ENCODE results near the gene VEGFB. TPM values are rescaled to one million over a fixed set of nuclear protein-coding genes. Genes with fewer than 3 reads are reported as not detected.

VEGFB gene
- total and polyA plus RNA-seq, 2 of the 4 experiments (the other 2 are of a cell fraction) = 3.0 to 25.1 TPM

GRCh38 chr11:64229744-64230170 is 4.6 kb upstream of the VEGFB start (continued):
- TF ChIP-seq MAZ (IDR thresholded peaks at IDR 0.05; ENCODE audit: borderline replicate concordance, low read depth, low read length) = no peak

- H3K79me1 ChIP-seq (ENCODE audit: low read depth in 1 of 2, low read length in 2 of 2) = peaks cover 24 to 77% of the 10 kb centered on the region in 2 experiments
- peak within 1 kb of the TSS; percentile 88 to 93 for H4K8ac ChIP-seq (ENCODE audit: low read depth in 2 of 2, low read length in 2 of 2)
- DNase-seq (peak; percentile 81), ATAC-seq (ENCODE audit: low read depth) (peak; percentile 56)
- peak within 1 kb of the TSS; percentile 74 for H3K9ac ChIP-seq (ENCODE audit: low read depth, low read length)
- dilution Hi-C loops (cut with HindIII; ENCODE audit: low sequenced_read_pairs, unreplicated experiment) (no loop called here), in situ Hi-C loops (cut with MboI; ENCODE audit: low sequenced_read_pairs) (no loop called here), intact Hi-C loops (cut with micrococcal nuclease) (loop anchor here (1.0 kb wide), 2 partner anchors 39 to 74 kb away; no protein-coding TSS in a partner anchor)
- H3K4ac ChIP-seq (ENCODE audit: low read depth, low read length) = peak within 1 kb of the TSS; percentile 97
- H3K56ac ChIP-seq (ENCODE audit: extremely low read depth, insufficient read depth, low read length) = no peak within 1 kb of the TSS
- no peaks in the 10 kb centered on the region; the same call in 1 of the 2 replicates for H4K20me1 ChIP-seq (ENCODE audit: insufficient read depth, low read length)
- peak within 1 kb of the TSS; percentile 74 for H2AK5ac ChIP-seq (ENCODE audit: low read depth, low read length)
- peaks cover 12% of the 10 kb centered on the region for H3K9me1 ChIP-seq (ENCODE audit: insufficient read depth, low read length)
- no peak within 1 kb of the TSS for H2BK120ac ChIP-seq (ENCODE audit: low read depth, low read length)
- peak within 1 kb of the TSS; percentile 99 for H3K14ac ChIP-seq (replicated peaks; ENCODE audit: low read depth, low read length)
- H3K27ac ChIP-seq (ENCODE audit: insufficient read depth, low read length) = peak within 1 kb of the TSS; percentile 51
- peak within 1 kb of the TSS; percentile 83 for H3K4me3 ChIP-seq (ENCODE audit: insufficient read depth, low read depth, low read length)
- ChIA-PET POLR2A (ENCODE audit: unreplicated experiment) (no interaction called here), CTCF (interaction anchor here (0.6 kb wide), 1 partner anchor 1406 kb away, joined by 3 read pairs; no protein-coding TSS in a partner anchor)
- H2AFZ ChIP-seq (replicated peaks; ENCODE audit: low read length, poor library complexity) = peak within 1 kb of the TSS; percentile 98
- H3K27me3 ChIP-seq (ENCODE audit: control insufficient read depth, insufficient read depth, low read length) = no peaks in the 10 kb centered on the region
- peak within 1 kb of the TSS; percentile 62 for H2BK5ac ChIP-seq (ENCODE audit: low read depth, low read length, poor library complexity, severe bottlenecking)
- no peak within 1 kb of the TSS; the same call in 1 of the 2 replicates for H3K18ac ChIP-seq (ENCODE audit: low read depth, low read length)
- H3K9me3 ChIP-seq (ENCODE audit: control insufficient read depth, insufficient read depth, low read length) = no peaks in the 10 kb centered on the region
- peak within 1 kb of the TSS; percentile 78 for H4K5ac ChIP-seq (ENCODE audit: low read depth, low read length)
- TF ChIP-seq NFE2L2 (IDR thresholded peaks at IDR 0.05; ENCODE audit: low read depth, low read length) = no peak
- no peak for TF ChIP-seq FOS (IDR thresholded peaks at IDR 0.05; ENCODE audit: low read depth, low read length)
- peak; percentile 68; the same call in 1 of the 2 replicates for TF ChIP-seq MAZ (IDR thresholded peaks at IDR 0.05; ENCODE audit: borderline replicate concordance, low read depth, low read length)
- TF ChIP-seq RCOR1 (IDR thresholded peaks at IDR 0.05; ENCODE audit: insufficient replicate concordance, low read length) = no peak
- TF ChIP-seq USF2 (IDR thresholded peaks at IDR 0.05; ENCODE audit: low read depth, low read length) = no peak
- 0 out of 2 replicates have a peak, but pooled peaks have one; percentile 32 for TF ChIP-seq MXI1 (IDR thresholded peaks at IDR 0.05; ENCODE audit: borderline replicate concordance, low read depth, low read length)
- peak within 1 kb of the TSS; percentile 84 for H3K4me2 ChIP-seq (ENCODE audit: low read depth, low read length)
- H2BK15ac ChIP-seq (ENCODE audit: low read depth, low read length) = no peak within 1 kb of the TSS; the same call in 2 of the 3 replicates
- no peaks in the 10 kb centered on the region for H3K36me3 ChIP-seq (ENCODE audit: control insufficient read depth, insufficient read depth, low read length)
- H4K91ac ChIP-seq (ENCODE audit: insufficient read depth, low read depth, low read length) = peak within 1 kb of the TSS; percentile 79
- no TSS peak for BruUV-seq (replicated peaks)
- H3K23ac ChIP-seq (ENCODE audit: low read depth, low read length) = peak within 1 kb of the TSS; percentile 82
- H2BK20ac ChIP-seq (ENCODE audit: low read depth, low read length) = no peak within 1 kb of the TSS
- WGBS, 2 experiments (ENCODE audit: extremely low coverage in 2 of 2, insufficient read length in 1 of 2) = 1% methylated on average over 36 of the region's 62 CpGs; no CpG with 5 or more reads in 1 of the 2 experiments
- H3K4me1 ChIP-seq (ENCODE audit: control insufficient read depth, insufficient read depth, low read length) = peaks cover 20% of the 10 kb centered on the region
- peak within 1 kb of the TSS; percentile 99 for H2AK9ac ChIP-seq (replicated peaks; ENCODE audit: low read depth, low read length, poor library complexity)
These were observed 4.0 kb upstream of the VEGFB start, which contains the start of gene DNAJC4 for GRCh38 chr11:64230171-64230984. Gene DNAJC4 (plus strand): TSS chr11:64230548. CDS start chr11:64230855, 307 bp downstream.
